EH (cell line): Measurements from ENCODE around the gene IFT88.
"Not testable (repeated sequence)": the region's sequence is repeated elsewhere in the genome, so short reads cannot be mapped to it uniquely, and the experiment has no call there.

Experiments used
- DNase-seq: peaks from one replicate; pipeline ENCODE4 v3.0.0-alpha.2; 2015; ENCODE audit warnings: low read depth

Gene IFT88

GRCh38 chr13:20624213-20624612, 57.3 kb downstream of the IFT88 start:
- DNase-seq, result no peak

- DNase-seq, result no peak
Observed at GRCh38 chr13:20633802-20634201, 66.8 kb downstream of the IFT88 start.

GRCh38 chr13:20636079-20636478, 69.1 kb downstream of the IFT88 start:
- no peak for DNase-seq

- no peak for DNase-seq
Observed at GRCh38 chr13:20637811-20638210, 70.9 kb downstream of the IFT88 start.

- DNase-seq, result no peak
Observed at GRCh38 chr13:20647758-20648157, 80.8 kb downstream of the IFT88 start.

GRCh38 chr13:20652946-20653345, 86.0 kb downstream of the IFT88 start:
- DNase-seq, result no peak

- DNase-seq, result peak; percentile 73
Observed at GRCh38 chr13:20654156-20654555, 87.2 kb downstream of the IFT88 start.

- DNase-seq, result no peak
Observed at GRCh38 chr13:20658451-20659040, 91.6 kb downstream of the IFT88 start.

GRCh38 chr13:20664351-20664750, 97.4 kb downstream of the IFT88 start:
- no peak for DNase-seq

- no peak for DNase-seq
Observed at GRCh38 chr13:20666948-20667347, 100.0 kb downstream of the IFT88 start.

- no peak for DNase-seq
Observed at GRCh38 chr13:20667857-20668437, 101.0 kb downstream of the IFT88 start.

GRCh38 chr13:20669162-20669561, 102.2 kb downstream of the IFT88 start:
- no peak for DNase-seq

GRCh38 chr13:20671789-20672188, 104.8 kb downstream of the IFT88 start:
- no peak for DNase-seq

- DNase-seq, result peak; percentile 33
Observed at GRCh38 chr13:20672772-20673171, 105.8 kb downstream of the IFT88 start.

- DNase-seq, result no peak
Observed at GRCh38 chr13:20673715-20674114, 106.8 kb downstream of the IFT88 start.

GRCh38 chr13:20676213-20676612, 109.3 kb downstream of the IFT88 start:
- no peak for DNase-seq

- not testable (repeated sequence) for DNase-seq
Observed at GRCh38 chr13:20678606-20679005, 111.6 kb downstream of the IFT88 start.

GRCh38 chr13:20679879-20680278, 112.9 kb downstream of the IFT88 start:
- no peak for DNase-seq

GRCh38 chr13:20680416-20681080, 113.6 kb downstream of the IFT88 start:
- DNase-seq, result no peak

- peak; percentile 86 for DNase-seq
Observed at GRCh38 chr13:20681481-20681880, 114.5 kb downstream of the IFT88 start.

GRCh38 chr13:20682061-20682460, 115.1 kb downstream of the IFT88 start:
- no peak for DNase-seq

GRCh38 chr13:20684041-20684440, 117.1 kb downstream of the IFT88 start:
- DNase-seq, result no peak

- no peak for DNase-seq
Observed at GRCh38 chr13:20684546-20684945, 117.6 kb downstream of the IFT88 start.

- no peak for DNase-seq
Observed at GRCh38 chr13:20685092-20685491, 118.1 kb downstream of the IFT88 start.
